Measurements from ENCODE around the gene RTBDN. TPM values are rescaled to one million over a fixed set of nuclear protein-coding genes. Genes with fewer than 3 reads are reported as not detected.
A peak's percentile ranks its signal among the peaks of the same experiment; 100 is the strongest.

The RTBDN gene
- total RNA-seq, 1 experiment from 2014 or later, result 25.1 TPM

- intact Hi-C loops (cut with micrococcal nuclease), result no loop called here
- Histone ChIP-seq H3K4me2 (ENCODE audit: low read length) (no peak overlapping the region), H3K9me2 (ENCODE audit: insufficient read depth) (no peaks in the 10 kb centered on the region), H2AFZ (ENCODE audit: low read depth, low read length, poor library complexity, severe bottlenecking) (no peak overlapping the region), H3K79me2 (ENCODE audit: insufficient read depth, low read length) (no peaks in the 10 kb centered on the region), H3K4me1 (ENCODE audit: control insufficient read depth in 1 of 2, insufficient read depth in 2 of 2, low read length in 2 of 2) (peaks cover 0 to 6% of the 10 kb centered on the region in 2 experiments; a peak in 2 of 4 replicates), H3K27ac (ENCODE audit: low read depth, low read length) (no peak overlapping the region), H4K20me1 (ENCODE audit: insufficient read depth) (no peaks in the 10 kb centered on the region), H3K36me3 (ENCODE audit: control insufficient read depth in 1 of 2, insufficient read depth in 2 of 2, low read length in 2 of 2) (peaks cover 0 to 7% of the 10 kb centered on the region in 2 experiments; a peak in 1 of 4 replicates), H3K27me3 (ENCODE audit: insufficient read depth, low read length) (no peaks in the 10 kb centered on the region), H3K9me3 (ENCODE audit: control insufficient read depth in 1 of 2, insufficient read depth in 1 of 2, low read depth in 1 of 2, low read length in 2 of 2) (no peaks in the 10 kb centered on the region), H3K9ac (ENCODE audit: low read length) (no peak overlapping the region), H3K4me3 (replicated peaks in 1 of 2; ENCODE audit: low read depth in 1 of 2, low read length in 2 of 2) (no peak overlapping the region)
- POLR2A ChIA-PET, result no interaction called here
- TF ChIP-seq ELF1 (IDR thresholded peaks at IDR 0.05; ENCODE audit: borderline replicate concordance, low read depth) (no peak), EGR1 (IDR thresholded peaks at IDR 0.05; ENCODE audit: low read depth) (no peak)
- CTCF ChIA-PET, result no interaction called here
- RAD21 ChIA-PET (ENCODE audit: low non-redundant PET in 1 of 2, low total read pairs in 2 of 2, uncharacterized antibody in 2 of 2, unreplicated experiment in 2 of 2), result no interaction called here
- no TSS peak for BruUV-seq (replicated peaks)
- ATAC-seq, result no peak
- DNase-seq (ENCODE audit: low read depth, low spot score), result no peak
These were observed 31.5 kb upstream of the RTBDN start for GRCh38 chr19:12865746-12866415.

GRCh38 chr19:12864721-12865715, 30.6 kb upstream of the RTBDN start:
- intact Hi-C loops (cut with micrococcal nuclease), result no loop called here
- no peaks in the 10 kb centered on the region for H4K20me1 ChIP-seq (ENCODE audit: insufficient read depth)
- H3K4me1 ChIP-seq (ENCODE audit: control insufficient read depth in 1 of 2, insufficient read depth in 2 of 2, low read length in 2 of 2), result peaks cover 0 to 6% of the 10 kb centered on the region in 2 experiments; a peak in 2 of 4 replicates
- TF ChIP-seq POLR2AphosphoS5 (IDR thresholded peaks at IDR 0.05; ENCODE audit: low read depth, low read length) (0 out of 2 replicates have a peak, but pooled peaks have one; percentile 14), POLR2A (IDR thresholded peaks at IDR 0.05; ENCODE audit: borderline replicate concordance, extremely low read depth, insufficient read depth, insufficient read length) (no peak), CTCF (IDR thresholded peaks at IDR 0.05 in 2 of 3, conservative IDR thresholded peaks at IDR 0.05 in 1 of 3; ENCODE audit: borderline replicate concordance in 1 of 3, insufficient read depth in 1 of 3, low read depth in 2 of 3, low read length in 2 of 3) (0 out of 6 replicates have a peak, but pooled peaks of 1 of the 3 experiments have one; percentile 4)
- no peaks in the 10 kb centered on the region for H3K9me2 ChIP-seq (ENCODE audit: insufficient read depth)
- no peaks in the 10 kb centered on the region for H3K27me3 ChIP-seq (ENCODE audit: insufficient read depth, low read length)
- ATAC-seq (no peak), DNase-seq (ENCODE audit: low read depth, low spot score) (no peak)
- no TSS peak for BruUV-seq (replicated peaks)
- ChIA-PET CTCF (interaction anchor here (0.9 to 1.0 kb wide), 2 partner anchors 17 to 18 kb away, joined by 4 read pairs; no protein-coding TSS in a partner anchor), POLR2A (no interaction called here), RAD21 (ENCODE audit: low non-redundant PET in 1 of 2, low total read pairs in 2 of 2, uncharacterized antibody in 2 of 2, unreplicated experiment in 2 of 2) (no interaction called here)
- no peaks in the 10 kb centered on the region for H3K79me2 ChIP-seq (ENCODE audit: insufficient read depth, low read length)
- H2AFZ ChIP-seq (ENCODE audit: low read depth, low read length, poor library complexity, severe bottlenecking), result no peak overlapping the region
- H3K4me3 ChIP-seq (replicated peaks in 1 of 2; ENCODE audit: low read depth in 1 of 2, low read length in 2 of 2), result no peak overlapping the region
- no peak overlapping the region for H3K4me2 ChIP-seq (ENCODE audit: low read length)
- H3K27ac ChIP-seq (ENCODE audit: low read depth, low read length), result no peak overlapping the region
- peaks cover 0 to 9% of the 10 kb centered on the region in 2 experiments; a peak in 1 of 4 replicates for H3K36me3 ChIP-seq (ENCODE audit: control insufficient read depth in 1 of 2, insufficient read depth in 2 of 2, low read length in 2 of 2)
- no peak overlapping the region for H3K9ac ChIP-seq (ENCODE audit: low read length)
- no peaks in the 10 kb centered on the region for H3K9me3 ChIP-seq (ENCODE audit: control insufficient read depth in 1 of 2, insufficient read depth in 1 of 2, low read depth in 1 of 2, low read length in 2 of 2)

Measured in HCT116 (cell line).